H9 (cell line): ENCODE data around the gene MDFIC. TPM values are rescaled to one million over a fixed set of nuclear protein-coding genes. Genes with fewer than 3 reads are reported as not detected.

Experiments used
- DNase-seq: peaks from one replicate; pipeline ENCODE4 v3.0.0-alpha.2; 2017
- H2AFZ ChIP-seq: one replicate; pipeline ENCODE4 v1.6.1; 2013; ENCODE audit warnings: mild to moderate bottlenecking, low read length, control low read depth, moderate library complexity
- H2AK5ac ChIP-seq: 2 replicates; pipeline ENCODE4 v1.6.1; 2013; ENCODE audit warnings: low read length, control low read depth, mixed read lengths; ENCODE audit not compliant: insufficient read length
- H2BK120ac ChIP-seq: one replicate; pipeline ENCODE4 v1.6.1; 2013; ENCODE audit warnings: low read depth, mild to moderate bottlenecking, low read length, control low read depth, inconsistent platforms; ENCODE audit not compliant: poor library complexity, severe bottlenecking
- H2BK12ac ChIP-seq: 2 replicates; pipeline ENCODE4 v1.6.1; 2013; ENCODE audit warnings: low read length, control low read depth, mixed read lengths, low read depth; ENCODE audit not compliant: insufficient read length
- H2BK15ac ChIP-seq: 2 replicates; pipeline ENCODE4 v1.6.1; 2013; ENCODE audit warnings: low read depth, low read length, control low read depth
- H2BK20ac ChIP-seq: one replicate; pipeline ENCODE4 v1.6.1; 2013; ENCODE audit warnings: low read depth, mild to moderate bottlenecking, low read length, control low read depth, inconsistent platforms; ENCODE audit not compliant: poor library complexity, severe bottlenecking
- H2BK5ac ChIP-seq: 2 replicates; pipeline ENCODE4 v1.6.1; 2013; ENCODE audit warnings: low read length, control low read depth, mixed read lengths; ENCODE audit not compliant: insufficient read length
- H3K14ac ChIP-seq: 2 replicates; pipeline ENCODE4 v1.6.1; 2013; ENCODE audit warnings: low read length, control low read depth; ENCODE audit not compliant: insufficient read depth
- H3K18ac ChIP-seq: 2 replicates; pipeline ENCODE4 v1.6.1; 2013; ENCODE audit warnings: low read depth, mild to moderate bottlenecking, mixed read lengths, low read length, control low read depth; ENCODE audit not compliant: insufficient read length
- H3K23ac ChIP-seq: 2 replicates; pipeline ENCODE4 v1.6.1; 2013; ENCODE audit warnings: low read length, control low read depth, mixed read lengths, low read depth; ENCODE audit not compliant: insufficient read length
- H3K23me2 ChIP-seq: 2 replicates; pipeline ENCODE4 v1.6.1; 2013; ENCODE audit warnings: low read depth, mild to moderate bottlenecking, mixed read lengths, low read length, control low read depth; ENCODE audit not compliant: insufficient read length, poor library complexity, severe bottlenecking
- H3K27ac ChIP-seq: 2 replicates; pipeline ENCODE4 v1.5.1; 2013; ENCODE audit warnings: low read length, control low read depth, mixed read lengths, low read depth; ENCODE audit not compliant: insufficient read length
- H3K27me3 ChIP-seq: 2 replicates; pipeline ENCODE4 v1.6.1; 2013; ENCODE audit warnings: low read length, control low read depth, inconsistent platforms; ENCODE audit not compliant: insufficient read depth
- H3K4ac ChIP-seq: 2 replicates; pipeline ENCODE4 v1.6.1; 2013; ENCODE audit warnings: low read depth, mild to moderate bottlenecking, control low read depth, inconsistent platforms, low read length, moderate library complexity
- H3K4me1 ChIP-seq: 2 replicates; pipeline ENCODE4 v1.6.1; 2013; ENCODE audit warnings: low read length, control low read depth, inconsistent platforms; ENCODE audit not compliant: insufficient read depth
- H3K4me2 ChIP-seq: 2 replicates; pipeline ENCODE4 v1.6.1; 2013; ENCODE audit warnings: low read length, control low read depth, mixed read lengths; ENCODE audit not compliant: insufficient read length, insufficient read depth
- H3K56ac ChIP-seq: 2 replicates; pipeline ENCODE4 v1.6.1; 2013; ENCODE audit warnings: low read depth, mild to moderate bottlenecking, mixed read lengths, low read length, control low read depth; ENCODE audit not compliant: insufficient read length
- H3K79me1 ChIP-seq: 2 replicates; pipeline ENCODE4 v1.6.1; 2013; ENCODE audit warnings: low read depth, mild to moderate bottlenecking, moderate library complexity, low read length, control low read depth, inconsistent platforms; ENCODE audit not compliant: insufficient read depth, poor library complexity, severe bottlenecking
- H3K79me2 ChIP-seq: 2 replicates; pipeline ENCODE4 v1.6.1; 2013; ENCODE audit warnings: low read length, control low read depth, inconsistent platforms; ENCODE audit not compliant: insufficient read depth
- H3K9ac ChIP-seq: 2 replicates; pipeline ENCODE4 v1.6.1; 2013; ENCODE audit warnings: low read length, control low read depth, mixed read lengths; ENCODE audit not compliant: insufficient read length; ENCODE audit errors: extremely low read depth
- H3K9me3 ChIP-seq: one replicate; pipeline ENCODE4 v1.6.1; 2013; ENCODE audit warnings: low read depth, low read length, inconsistent platforms; ENCODE audit not compliant: control insufficient read depth
- H3T11ph ChIP-seq: one replicate; pipeline ENCODE4 v1.6.1; 2013; ENCODE audit warnings: mild to moderate bottlenecking, low read length, control low read depth, inconsistent platforms
- H4K20me1 ChIP-seq: one replicate; pipeline ENCODE4 v1.6.1; 2013; ENCODE audit not compliant: control insufficient read depth, insufficient read length, insufficient read depth
- H4K5ac ChIP-seq: 2 replicates; pipeline ENCODE4 v1.6.1; 2013; ENCODE audit warnings: low read depth, mild to moderate bottlenecking, mixed read lengths, low read length, control low read depth; ENCODE audit not compliant: insufficient read length
- H4K8ac ChIP-seq: replicated peaks from 2 replicates; pipeline ENCODE4 v1.6.1; 2013; ENCODE audit warnings: low read length, control low read depth, mixed read lengths, low read depth; ENCODE audit not compliant: insufficient read length
- H4K91ac ChIP-seq: 2 replicates; pipeline ENCODE4 v1.6.1; 2013; ENCODE audit warnings: low read depth, mild to moderate bottlenecking, moderate library complexity, mixed read lengths, low read length, control low read depth; ENCODE audit not compliant: insufficient read length
- H3K27ac Mint-ChIP-seq, 3 experiments: 2 replicates in 2 of 3; 3 replicates in 1 of 3; pipeline ENCODE4 v1.8.0; 2020 to 2021; ENCODE audit warnings: mixed read lengths in 3 of 3, mild to moderate bottlenecking in 1 of 3, moderate library complexity in 1 of 3
- H3K27me3 Mint-ChIP-seq: 2 replicates; pipeline ENCODE4 v1.8.0; 2021; ENCODE audit warnings: low read depth, mild to moderate bottlenecking, moderate library complexity, mixed read lengths
- H3K36me3 Mint-ChIP-seq, 3 experiments: 2 replicates in 2 of 3; 3 replicates in 1 of 3; pipeline ENCODE4 v1.8.0; 2020 to 2021; ENCODE audit warnings: low read depth in 3 of 3, mixed read lengths in 3 of 3; ENCODE audit not compliant: insufficient read depth in 1 of 3
- H3K4me1 Mint-ChIP-seq, 2 experiments: 2 replicates each; pipeline ENCODE4 v1.8.0; 2020; ENCODE audit warnings: mixed read lengths in 2 of 2
- H3K4me3 Mint-ChIP-seq, 2 experiments: 2 replicates in 1 of 2; 3 replicates in 1 of 2; pipeline ENCODE4 v1.8.0; 2020 to 2021; ENCODE audit warnings: mild to moderate bottlenecking in 2 of 2, mixed read lengths in 2 of 2, moderate library complexity in 1 of 2
- H3K9me3 Mint-ChIP-seq, 2 experiments: 2 replicates in 1 of 2; 3 replicates in 1 of 2; pipeline ENCODE4 v1.8.0; 2020; ENCODE audit warnings: mild to moderate bottlenecking in 2 of 2, mixed read lengths in 2 of 2, moderate library complexity in 1 of 2
- WGBS: extraction: QIAGEN DNeasy Blood & Tissue Kit; methylation state at CpG from one replicate; pipeline ENCODE4 v1.1.7; 2013; ENCODE audit warnings: missing lambda C conversion rate, low lambda C conversion rate, mixed read lengths; ENCODE audit not compliant: insufficient read length; ENCODE audit errors: extremely low coverage; 5-methylcytosine and 5-hydroxymethylcytosine counted together
- total RNA-seq: library from RNA; stranded (reverse); gene quantifications from 2 replicates; pipeline ENCODE4 v1.2.1, GENCODE V29; 2021
- TF ChIP-seq, protein P1 (sequence below): fragments of 200-600 bp; sonication (generic); conservative IDR thresholded peaks from 3 replicates; pipeline ENCODE4 v1.8.0; 2021; ENCODE audit warnings: antibody characterized with exemption, mild to moderate bottlenecking

MDFIC gene
- total RNA-seq, 1 experiment from 2014 or later: 2.0 TPM

DNA sequence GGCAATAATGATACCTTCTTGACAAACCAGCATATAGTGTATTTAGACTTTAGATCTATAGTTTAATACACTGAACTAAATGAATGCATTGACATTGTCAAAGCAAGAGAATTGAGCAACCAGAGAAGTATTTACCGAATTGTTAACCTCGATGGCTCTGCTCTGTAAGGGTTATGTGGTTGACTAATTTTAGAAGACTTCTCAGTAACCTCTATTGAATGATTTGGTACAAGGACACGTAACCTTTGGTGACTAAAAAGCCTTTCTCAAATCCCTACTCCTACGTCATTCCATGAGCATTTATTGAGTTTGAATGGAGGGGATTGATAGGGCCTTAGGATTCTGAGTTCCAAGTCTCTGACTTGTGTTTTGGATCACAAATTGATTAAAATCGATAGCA is 67.6 kb downstream of the MDFIC start:
- Histone ChIP-seq H3K23ac (no peak overlapping the region), H3K4me1 (peaks cover 7% of the 10 kb centered on the region), H4K8ac (no peak overlapping the region), H3K27me3 (no peaks in the 10 kb centered on the region), H2BK12ac (no peak overlapping the region), H3K9ac (no peak overlapping the region), H3K9me3 (no peaks in the 10 kb centered on the region), H2BK120ac (no peak overlapping the region), H2AK5ac (no peak overlapping the region), H3K27ac (no peak overlapping the region), H3T11ph (no peak overlapping the region), H2BK15ac (no peak overlapping the region), H4K20me1 (no peaks in the 10 kb centered on the region), H2BK5ac (no peak overlapping the region), H3K79me2 (no peaks in the 10 kb centered on the region), H3K18ac (no peak overlapping the region), H2AFZ (no peak overlapping the region), H3K23me2 (no peaks in the 10 kb centered on the region), H3K14ac (no peak overlapping the region), H2BK20ac (no peak overlapping the region), H4K91ac (no peak overlapping the region), H4K5ac (no peak overlapping the region), H3K4me2 (no peak overlapping the region), H3K4ac (no peak overlapping the region), H3K79me1 (no peaks in the 10 kb centered on the region), H3K56ac (no peak overlapping the region)
- TF ChIP-seq, protein P1, sequence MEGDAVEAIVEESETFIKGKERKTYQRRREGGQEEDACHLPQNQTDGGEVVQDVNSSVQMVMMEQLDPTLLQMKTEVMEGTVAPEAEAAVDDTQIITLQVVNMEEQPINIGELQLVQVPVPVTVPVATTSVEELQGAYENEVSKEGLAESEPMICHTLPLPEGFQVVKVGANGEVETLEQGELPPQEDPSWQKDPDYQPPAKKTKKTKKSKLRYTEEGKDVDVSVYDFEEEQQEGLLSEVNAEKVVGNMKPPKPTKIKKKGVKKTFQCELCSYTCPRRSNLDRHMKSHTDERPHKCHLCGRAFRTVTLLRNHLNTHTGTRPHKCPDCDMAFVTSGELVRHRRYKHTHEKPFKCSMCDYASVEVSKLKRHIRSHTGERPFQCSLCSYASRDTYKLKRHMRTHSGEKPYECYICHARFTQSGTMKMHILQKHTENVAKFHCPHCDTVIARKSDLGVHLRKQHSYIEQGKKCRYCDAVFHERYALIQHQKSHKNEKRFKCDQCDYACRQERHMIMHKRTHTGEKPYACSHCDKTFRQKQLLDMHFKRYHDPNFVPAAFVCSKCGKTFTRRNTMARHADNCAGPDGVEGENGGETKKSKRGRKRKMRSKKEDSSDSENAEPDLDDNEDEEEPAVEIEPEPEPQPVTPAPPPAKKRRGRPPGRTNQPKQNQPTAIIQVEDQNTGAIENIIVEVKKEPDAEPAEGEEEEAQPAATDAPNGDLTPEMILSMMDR: no peak
- DNase-seq: no peak
- H3K27me3 Mint-ChIP-seq: no peaks in the 10 kb centered on the region
- peaks cover 0 to 7% (median under 1%) of the 10 kb centered on the region in 3 experiments; a peak in 3 of 7 replicates for H3K36me3 Mint-ChIP-seq
- WGBS: no CpG with 5 or more reads among the region's 5 CpGs
- H3K27ac Mint-ChIP-seq: no peak overlapping the region
- H3K4me1 Mint-ChIP-seq: peaks cover 19 to 23% of the 10 kb centered on the region in 2 experiments
- H3K9me3 Mint-ChIP-seq: peaks cover 0 to 4% of the 10 kb centered on the region in 2 experiments; a peak in 3 of 5 replicates
- no peak overlapping the region for H3K4me3 Mint-ChIP-seq
